Neural progenitor cell (in vitro differentiated cells): ENCODE measurements around the gene AKAP8L. TPM values are rescaled to one million over a fixed set of nuclear protein-coding genes. Genes with fewer than 3 reads are reported as not detected.
A peak's percentile ranks its signal among the peaks of the same experiment; 100 is the strongest.

ENCODE experiments used
- DNase-seq: peaks from one replicate; pipeline ENCODE4 v3.0.0-alpha.2; 2016; ENCODE audit warnings: low spot score
- H2AFZ ChIP-seq: fragments of 200-600 bp; sonication (generic); replicated peaks from 2 replicates; pipeline ENCODE4 v1.6.1; 2016; ENCODE audit warnings: antibody characterized with exemption
- H3F3A ChIP-seq: fragments of 200-600 bp; sonication (generic); 2 replicates; pipeline ENCODE4 v1.6.1; 2016; ENCODE audit warnings: antibody characterized with exemption, low read depth
- H3K27ac ChIP-seq: fragments of 200-600 bp; sonication (generic); 2 replicates; pipeline ENCODE4 v1.5.1; 2016; ENCODE audit warnings: mild to moderate bottlenecking
- H3K27me3 ChIP-seq: fragments of 200-600 bp; sonication (generic); 2 replicates; pipeline ENCODE4 v1.6.1; 2016; ENCODE audit warnings: mild to moderate bottlenecking, moderate library complexity
- H3K36me3 ChIP-seq: fragments of 200-600 bp; sonication (generic); 2 replicates; pipeline ENCODE4 v1.5.1; 2016
- H3K4me1 ChIP-seq: fragments of 200-600 bp; sonication (generic); 2 replicates; pipeline ENCODE4 v1.6.1; 2016; ENCODE audit warnings: mixed run types
- H3K4me2 ChIP-seq: fragments of 200-600 bp; sonication (generic); 2 replicates; pipeline ENCODE4 v1.6.1; 2016
- H3K4me3 ChIP-seq: fragments of 200-600 bp; sonication (generic); 2 replicates; pipeline ENCODE4 v1.5.1; 2016
- H3K79me2 ChIP-seq: fragments of 200-600 bp; sonication (generic); 2 replicates; pipeline ENCODE4 v1.6.1; 2016; ENCODE audit warnings: low read depth
- H3K9ac ChIP-seq: fragments of 200-600 bp; sonication (generic); 2 replicates; pipeline ENCODE4 v1.6.1; 2016
- H3K9me3 ChIP-seq: fragments of 200-600 bp; sonication (generic); 2 replicates; pipeline ENCODE4 v1.5.1; 2016; ENCODE audit warnings: low read depth
- H4K20me1 ChIP-seq: fragments of 200-600 bp; sonication (generic); 2 replicates; pipeline ENCODE4 v1.6.1; 2016; ENCODE audit warnings: low read depth
- H3K27ac Mint-ChIP-seq: 3 replicates; pipeline ENCODE4 v1.8.0; 2021; ENCODE audit warnings: mixed read lengths
- H3K27me3 Mint-ChIP-seq: 2 replicates; pipeline ENCODE4 v1.8.0; 2022; ENCODE audit warnings: low read depth, mild to moderate bottlenecking, inconsistent platforms, moderate library complexity, mixed read lengths; ENCODE audit not compliant: insufficient read depth
- H3K36me3 Mint-ChIP-seq: 3 replicates; pipeline ENCODE4 v1.8.0; 2021; ENCODE audit warnings: mixed read lengths
- H3K4me1 Mint-ChIP-seq: 3 replicates; pipeline ENCODE4 v1.8.0; 2021; ENCODE audit warnings: mixed read lengths
- H3K4me3 Mint-ChIP-seq: 3 replicates; pipeline ENCODE4 v1.8.0; 2021; ENCODE audit warnings: mild to moderate bottlenecking, moderate library complexity, mixed read lengths
- H3K9me3 Mint-ChIP-seq: 3 replicates; pipeline ENCODE4 v1.8.0; 2020; ENCODE audit warnings: mixed read lengths
- CTCF ChIP-seq: fragments of 200-600 bp; sonication (generic); IDR thresholded peaks from 2 replicates; pipeline ENCODE4 v1.5.1; 2017; ENCODE audit warnings: antibody characterized with exemption, mild to moderate bottlenecking
- EZH2 ChIP-seq: fragments of 200-600 bp; sonication (generic); IDR thresholded peaks from 2 replicates; pipeline ENCODE4 v1.6.1; 2017; ENCODE audit warnings: antibody characterized with exemption, mild to moderate bottlenecking, moderate library complexity
- EZH2phosphoT487 ChIP-seq: fragments of 200-600 bp; sonication (generic); IDR thresholded peaks from 2 replicates; pipeline ENCODE4 v1.6.1; 2017; ENCODE audit warnings: antibody characterized with exemption
- total RNA-seq: library from RNA; depleted of rRNA; stranded (reverse); fragments of >200 nt; gene quantifications from 2 replicates; pipeline ENCODE4 v1.2.3, GENCODE V29; 2015; ENCODE audit warnings: low replicate concordance

Gene AKAP8L
- total RNA-seq, 1 donor from 2014 or later, result 131 TPM

- H3K4me2 ChIP-seq, result no peak overlapping the region
Observed at GRCh38 chr19:15369594-15369891, 49.2 kb downstream of the AKAP8L start.

GRCh38 chr19:15368798-15369593 is 49.8 kb downstream of the AKAP8L start:
- no peak overlapping the region for H3K27ac ChIP-seq
- Mint-ChIP-seq H3K4me3 (peak overlapping the region; percentile 50), H3K4me1 (no peaks in the 10 kb centered on the region), H3K9me3 (no peaks in the 10 kb centered on the region), H3K27me3 (no peaks in the 10 kb centered on the region), H3K36me3 (peaks cover 26% of the 10 kb centered on the region), H3K27ac (peak overlapping the region; percentile 92)
- no peak overlapping the region for H3K4me3 ChIP-seq
- no peak overlapping the region for H3K9ac ChIP-seq
- H3K79me2 ChIP-seq, result peaks cover 29% of the 10 kb centered on the region
- no peak overlapping the region for H2AFZ ChIP-seq
- peaks cover 5% of the 10 kb centered on the region for H3K36me3 ChIP-seq
- H3K27me3 ChIP-seq, result no peaks in the 10 kb centered on the region
- no peak overlapping the region for H3K4me2 ChIP-seq
- no peaks in the 10 kb centered on the region for H3K9me3 ChIP-seq
- no peak for TF ChIP-seq CTCF
- TF ChIP-seq EZH2phosphoT487, result no peak
- no peak for TF ChIP-seq EZH2
- peaks cover 18% of the 10 kb centered on the region for H4K20me1 ChIP-seq
- DNase-seq, result no peak
- no peaks in the 10 kb centered on the region for H3F3A ChIP-seq
- no peaks in the 10 kb centered on the region for H3K4me1 ChIP-seq

More at GRCh38 chr19:15369594-15369891, 49.2 kb downstream of the AKAP8L start:
- Mint-ChIP-seq H3K27me3 (no peaks in the 10 kb centered on the region), H3K4me3 (no peak overlapping the region), H3K36me3 (peaks cover 26% of the 10 kb centered on the region), H3K4me1 (no peaks in the 10 kb centered on the region), H3K27ac (no peak overlapping the region), H3K9me3 (no peaks in the 10 kb centered on the region)
- Histone ChIP-seq H3F3A (no peaks in the 10 kb centered on the region), H3K4me3 (no peak overlapping the region), H3K79me2 (peaks cover 35% of the 10 kb centered on the region), H3K27ac (no peak overlapping the region), H2AFZ (no peak overlapping the region), H4K20me1 (peaks cover 24% of the 10 kb centered on the region), H3K27me3 (no peaks in the 10 kb centered on the region), H3K9ac (no peak overlapping the region), H3K36me3 (peaks cover 5% of the 10 kb centered on the region), H3K9me3 (no peaks in the 10 kb centered on the region), H3K4me1 (no peaks in the 10 kb centered on the region)
- DNase-seq, result no peak
- TF ChIP-seq EZH2phosphoT487, result no peak
- TF ChIP-seq CTCF, result no peak
- TF ChIP-seq EZH2, result no peak

- H3K36me3 Mint-ChIP-seq, result peaks cover 27% of the 10 kb centered on the region
- no peak overlapping the region for H3K4me3 Mint-ChIP-seq
- Histone ChIP-seq H3K9ac (no peak overlapping the region), H3K9me3 (no peaks in the 10 kb centered on the region), H3K4me1 (no peaks in the 10 kb centered on the region), H3K79me2 (peaks cover 22% of the 10 kb centered on the region), H4K20me1 (peaks cover 10% of the 10 kb centered on the region), H3K27ac (no peak overlapping the region), H2AFZ (no peak overlapping the region), H3F3A (no peaks in the 10 kb centered on the region), H3K4me2 (no peak overlapping the region), H3K27me3 (no peaks in the 10 kb centered on the region), H3K36me3 (peaks cover 5% of the 10 kb centered on the region), H3K4me3 (no peak overlapping the region)
- TF ChIP-seq CTCF, result no peak
- peak overlapping the region; percentile 92 for H3K27ac Mint-ChIP-seq
- peaks cover 4% of the 10 kb centered on the region for H3K9me3 Mint-ChIP-seq
- DNase-seq, result no peak
- no peaks in the 10 kb centered on the region for H3K4me1 Mint-ChIP-seq
- H3K27me3 Mint-ChIP-seq, result no peaks in the 10 kb centered on the region
Observed at GRCh38 chr19:15368051-15368632, 50.6 kb downstream of the AKAP8L start.
